Activated CD8-positive, alpha-beta memory T cell treated with anti-CD3 and anti-CD28 coated beads, Interleukin-2, amount 50 U/mL, for 24 hours (primary cell): Measurements from ENCODE around the gene TEAD4.

Experiments
- DNase-seq: peaks from one replicate; pipeline ENCODE4 v3.0.0-alpha.2; 2020; ENCODE audit errors: extremely low read depth

TEAD4 gene

GRCh38 chr12:2959192-2959504 lies at the start of gene TEAD4:
TSS of gene TEAD4 (plus strand) at chr12:2959397.
- no peak for DNase-seq

- DNase-seq, result no peak
These were observed 47.0 kb upstream of the TEAD4 start for GRCh38 chr12:2912216-2912575.

GRCh38 chr12:2919249-2919648 lies 39.9 kb upstream of the TEAD4 start:
- DNase-seq, result no peak

- no peak for DNase-seq
These were observed 36.9 kb upstream of the TEAD4 start for GRCh38 chr12:2922329-2922728.

GRCh38 chr12:2923057-2923456 lies 36.1 kb upstream of the TEAD4 start:
- DNase-seq, result no peak

- no peak for DNase-seq
These were observed 35.2 kb upstream of the TEAD4 start for GRCh38 chr12:2924019-2924418.

- no peak for DNase-seq
These were observed 33.7 kb upstream of the TEAD4 start for GRCh38 chr12:2925322-2925995.

- no peak for DNase-seq
These were observed 28.3 kb upstream of the TEAD4 start for GRCh38 chr12:2930865-2931264.

- no peak for DNase-seq
These were observed 25.6 kb upstream of the TEAD4 start for GRCh38 chr12:2933586-2933985.

- no peak for DNase-seq
These were observed 24.8 kb upstream of the TEAD4 start for GRCh38 chr12:2934371-2934770.

- no peak for DNase-seq
These were observed 22.9 kb upstream of the TEAD4 start for GRCh38 chr12:2936301-2936700.

- no peak for DNase-seq
These were observed 21.7 kb upstream of the TEAD4 start for GRCh38 chr12:2937500-2937899.

GRCh38 chr12:2939191-2939590 lies 20.0 kb upstream of the TEAD4 start:
- no peak for DNase-seq

- DNase-seq, result no peak
These were observed 18.6 kb upstream of the TEAD4 start for GRCh38 chr12:2940564-2940963.

- DNase-seq, result no peak
These were observed 17.7 kb upstream of the TEAD4 start for GRCh38 chr12:2941524-2941923.

- no peak for DNase-seq
These were observed 14.7 kb upstream of the TEAD4 start for GRCh38 chr12:2944401-2945047.

- DNase-seq, result no peak
These were observed 9.8 kb upstream of the TEAD4 start for GRCh38 chr12:2949411-2949810.

GRCh38 chr12:2955888-2956287 lies 3.3 kb upstream of the TEAD4 start:
- DNase-seq, result no peak

GRCh38 chr12:2957816-2958431 lies 1.3 kb upstream of the TEAD4 start:
- DNase-seq, result no peak

GRCh38 chr12:2958432-2959191 lies 585 bp upstream of the TEAD4 start:
- no peak for DNase-seq

- DNase-seq, result no peak
These were observed 550 bp downstream of the TEAD4 start for GRCh38 chr12:2959505-2960389.
